Measurements from ENCODE around the gene NFIB.

NFIB gene

DNA sequence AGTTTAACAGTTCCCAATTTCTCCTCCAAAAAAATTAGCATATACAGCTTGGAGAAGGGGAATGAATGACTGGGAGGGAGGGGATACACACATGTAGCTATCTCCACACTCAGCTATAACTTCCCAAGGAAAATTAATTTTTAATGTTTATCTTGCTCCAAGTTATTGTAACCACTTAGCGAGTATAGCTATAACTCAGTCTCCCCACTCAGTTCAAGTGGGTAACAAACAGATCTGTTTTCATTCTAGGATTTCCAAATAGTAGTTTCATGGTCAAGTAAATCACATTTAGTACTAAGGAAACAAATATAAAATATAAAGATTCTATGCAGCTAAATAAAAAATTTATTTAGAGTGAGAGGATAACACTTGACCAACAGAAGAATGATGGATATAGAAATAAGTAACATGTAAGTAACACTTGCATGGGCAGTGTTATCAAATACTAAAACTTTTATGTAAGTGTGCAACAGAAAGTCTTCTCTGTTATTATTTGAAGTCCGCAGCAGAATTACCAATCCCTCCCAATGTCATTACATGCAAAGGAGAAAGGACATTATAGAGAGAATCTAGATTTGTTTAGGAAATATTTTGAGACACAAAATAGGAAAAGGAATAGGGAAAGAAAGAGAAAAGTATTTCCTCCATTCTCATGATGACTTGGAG lies 10.2 kb upstream of the NFIB start:
- Histone ChIP-seq H3K4me1 (ENCODE audit: insufficient read depth, insufficient read length) (no peaks in the 10 kb centered on the region), H3K36me3 (ENCODE audit: insufficient read depth, insufficient read length, low read length) (no peaks in the 10 kb centered on the region), H3K4me3 (ENCODE audit: insufficient read length, low read depth) (no peak overlapping the region), H3K27me3 (ENCODE audit: insufficient read depth, insufficient read length) (peaks cover 55% of the 10 kb centered on the region), H3K9me3 (ENCODE audit: insufficient read depth, low read length) (no peaks in the 10 kb centered on the region), H3K9ac (ENCODE audit: insufficient read length, low read depth) (no peak overlapping the region)
- TF ChIP-seq SUZ12 (IDR thresholded peaks at IDR 0.05; ENCODE audit: extremely low read depth, insufficient read depth, insufficient read length): no peak
- TF ChIP-seq ZNF274 (IDR thresholded peaks at IDR 0.05; ENCODE audit: low read depth, low read length): no peak
- TF ChIP-seq YY1 (IDR thresholded peaks at IDR 0.05; ENCODE audit: insufficient read depth, insufficient read length): no peak
- DNase-seq (ENCODE audit: low read depth, low spot score): no peak

DNA sequence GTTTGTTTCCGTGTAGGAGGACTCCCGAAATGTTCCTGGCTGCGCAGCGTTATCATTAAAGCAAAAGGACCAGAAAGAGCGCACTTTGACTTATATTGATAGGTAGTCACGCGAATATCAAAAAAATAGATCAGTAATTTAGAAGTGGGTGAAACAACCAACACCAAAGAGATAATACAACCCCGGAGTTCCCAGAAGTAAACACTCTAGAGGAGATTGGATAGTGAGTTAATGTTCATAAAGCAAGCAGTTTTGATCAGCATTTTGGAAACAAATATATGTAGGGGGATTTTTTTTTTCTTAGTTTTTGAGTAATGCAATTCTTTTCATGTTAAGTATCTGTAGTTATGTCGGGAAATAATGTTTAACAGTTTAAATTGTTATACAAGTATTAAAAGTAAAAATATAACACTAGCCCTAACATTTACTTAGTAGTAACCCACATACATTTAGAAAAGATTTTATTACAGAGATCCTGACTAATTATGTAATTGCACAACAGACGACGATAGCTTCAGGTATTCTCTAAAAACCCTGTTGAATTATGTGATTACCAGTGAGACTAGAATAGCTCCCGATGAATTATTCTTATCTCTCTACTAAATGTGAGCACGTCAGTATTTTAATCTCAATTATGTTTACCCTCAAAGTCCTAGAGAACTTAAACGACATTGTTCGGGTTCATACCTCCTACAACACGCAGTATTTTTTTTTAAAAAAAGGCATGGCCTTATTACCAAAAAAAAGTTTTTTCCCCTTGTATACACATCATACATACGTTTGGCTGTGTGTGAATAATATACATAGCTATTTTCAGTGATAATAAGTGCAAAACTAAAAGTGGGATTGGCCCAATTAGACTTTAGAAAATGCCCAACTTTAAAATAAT lies 9.4 kb upstream of the NFIB start:
- Histone ChIP-seq H3K4me1 (ENCODE audit: insufficient read depth, insufficient read length) (no peaks in the 10 kb centered on the region), H3K27me3 (ENCODE audit: insufficient read depth, insufficient read length) (peaks cover 63% of the 10 kb centered on the region)
- no peak for DNase-seq (ENCODE audit: low read depth, low spot score)

DNA sequence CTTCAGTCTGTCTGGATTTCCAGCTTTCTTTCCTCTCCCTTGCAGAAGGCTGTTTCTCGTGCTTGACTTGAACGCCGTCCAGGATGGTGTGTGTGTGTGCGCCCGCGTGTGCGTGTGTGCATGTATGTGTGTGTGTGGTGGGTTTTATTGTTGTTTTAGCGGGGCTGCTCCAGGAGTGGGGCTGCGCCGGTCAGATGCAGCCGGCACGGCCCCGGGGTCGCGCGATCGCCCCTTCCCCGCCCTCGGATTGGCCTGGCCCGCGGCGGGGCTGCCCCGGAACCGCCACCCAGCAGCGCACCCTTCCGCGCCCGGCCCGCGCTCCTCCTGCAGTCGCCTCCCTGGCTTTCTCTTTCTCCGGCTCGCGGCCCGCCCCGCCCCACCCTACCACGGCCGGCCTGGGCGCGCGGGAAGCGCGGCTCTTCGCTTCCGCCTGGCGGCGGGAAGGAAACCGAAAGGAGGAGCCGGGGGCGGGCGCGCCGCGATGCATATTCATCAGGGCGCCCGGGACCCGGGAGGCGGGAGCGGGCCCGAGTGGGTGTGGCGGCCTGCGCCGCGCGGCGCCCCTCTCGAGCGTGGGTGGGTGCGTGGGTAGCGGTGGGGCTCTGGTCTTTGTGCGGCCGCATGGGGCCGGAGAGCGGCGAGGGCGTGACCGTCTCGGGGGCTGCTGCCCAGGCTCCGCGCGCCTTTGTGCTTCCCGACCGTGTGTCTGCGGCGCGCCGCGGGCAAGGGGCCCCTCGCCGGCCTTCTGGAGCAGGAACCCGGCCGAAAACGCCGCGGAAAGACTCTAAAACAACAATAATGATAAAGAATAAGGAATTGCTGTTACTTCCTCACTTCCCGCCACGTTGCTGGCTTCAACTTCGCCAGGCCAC lies 8.5 kb upstream of the NFIB start:
- Histone ChIP-seq H3K27me3 (ENCODE audit: insufficient read depth, insufficient read length) (peaks cover 72% of the 10 kb centered on the region), H3K9ac (ENCODE audit: insufficient read length, low read depth) (peak overlapping the region; percentile 78), H3K9me3 (ENCODE audit: insufficient read depth, low read length) (no peaks in the 10 kb centered on the region), H3K36me3 (ENCODE audit: insufficient read depth, insufficient read length, low read length) (no peaks in the 10 kb centered on the region), H3K4me1 (ENCODE audit: insufficient read depth, insufficient read length) (no peaks in the 10 kb centered on the region), H3K4me3 (ENCODE audit: insufficient read length, low read depth) (peak overlapping the region; percentile 63)
- TF ChIP-seq SUZ12 (IDR thresholded peaks at IDR 0.05; ENCODE audit: extremely low read depth, insufficient read depth, insufficient read length) (no peak), ZNF274 (IDR thresholded peaks at IDR 0.05; ENCODE audit: low read depth, low read length) (no peak), YY1 (IDR thresholded peaks at IDR 0.05; ENCODE audit: insufficient read depth, insufficient read length) (no peak)
- DNase-seq (ENCODE audit: low read depth, low spot score): no peak

More for the DNA sequence above, 9.4 kb upstream of the NFIB start:
- H3K9me3 ChIP-seq (ENCODE audit: insufficient read depth, low read length): no peaks in the 10 kb centered on the region
- peak overlapping the region; percentile 63 for H3K9ac ChIP-seq (ENCODE audit: insufficient read length, low read depth)
- peak overlapping the region; percentile 63 for H3K4me3 ChIP-seq (ENCODE audit: insufficient read length, low read depth)
- no peak for TF ChIP-seq SUZ12 (IDR thresholded peaks at IDR 0.05; ENCODE audit: extremely low read depth, insufficient read depth, insufficient read length)
- no peak for TF ChIP-seq YY1 (IDR thresholded peaks at IDR 0.05; ENCODE audit: insufficient read depth, insufficient read length)
- no peak for TF ChIP-seq ZNF274 (IDR thresholded peaks at IDR 0.05; ENCODE audit: low read depth, low read length)
- H3K36me3 ChIP-seq (ENCODE audit: insufficient read depth, insufficient read length, low read length): no peaks in the 10 kb centered on the region

DNA sequence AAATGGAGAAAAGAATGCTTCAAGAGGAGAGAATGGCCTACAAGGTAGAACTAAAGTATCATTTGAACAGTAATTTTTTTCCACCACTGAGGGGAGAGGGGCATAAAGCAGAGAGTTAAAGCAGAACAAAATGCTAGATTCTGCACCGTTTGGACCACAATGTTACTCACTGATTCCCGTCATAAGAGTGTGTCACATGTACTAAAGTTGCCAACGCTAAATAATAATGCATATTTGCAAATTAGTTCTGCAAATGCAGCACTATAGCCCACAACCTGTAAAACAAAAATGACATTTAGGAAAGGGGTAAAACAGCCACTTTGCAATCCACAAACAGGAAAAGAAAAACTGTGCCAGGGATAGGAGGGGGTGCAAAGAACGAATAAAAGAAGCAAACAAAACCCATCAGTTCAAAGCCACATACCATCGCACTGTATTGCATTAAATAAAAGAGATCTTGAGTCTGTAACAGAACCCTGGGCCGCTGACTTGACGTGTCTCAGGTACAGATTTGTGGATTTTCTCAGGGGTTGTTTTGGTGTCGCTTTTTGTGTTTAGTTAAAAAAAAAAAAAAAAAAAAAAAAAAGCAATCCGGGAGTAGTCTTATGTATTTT lies 7.7 kb upstream of the NFIB start:
- Histone ChIP-seq H3K27me3 (ENCODE audit: insufficient read depth, insufficient read length) (peaks cover 80% of the 10 kb centered on the region), H3K9me3 (ENCODE audit: insufficient read depth, low read length) (no peaks in the 10 kb centered on the region), H3K36me3 (ENCODE audit: insufficient read depth, insufficient read length, low read length) (no peaks in the 10 kb centered on the region), H3K4me3 (ENCODE audit: insufficient read length, low read depth) (peak overlapping the region; percentile 63), H3K9ac (ENCODE audit: insufficient read length, low read depth) (peak overlapping the region; percentile 36), H3K4me1 (ENCODE audit: insufficient read depth, insufficient read length) (no peaks in the 10 kb centered on the region)
- TF ChIP-seq YY1 (IDR thresholded peaks at IDR 0.05; ENCODE audit: insufficient read depth, insufficient read length) (no peak), SUZ12 (IDR thresholded peaks at IDR 0.05; ENCODE audit: extremely low read depth, insufficient read depth, insufficient read length) (no peak), ZNF274 (IDR thresholded peaks at IDR 0.05; ENCODE audit: low read depth, low read length) (no peak)
- no peak for DNase-seq (ENCODE audit: low read depth, low spot score)

DNA sequence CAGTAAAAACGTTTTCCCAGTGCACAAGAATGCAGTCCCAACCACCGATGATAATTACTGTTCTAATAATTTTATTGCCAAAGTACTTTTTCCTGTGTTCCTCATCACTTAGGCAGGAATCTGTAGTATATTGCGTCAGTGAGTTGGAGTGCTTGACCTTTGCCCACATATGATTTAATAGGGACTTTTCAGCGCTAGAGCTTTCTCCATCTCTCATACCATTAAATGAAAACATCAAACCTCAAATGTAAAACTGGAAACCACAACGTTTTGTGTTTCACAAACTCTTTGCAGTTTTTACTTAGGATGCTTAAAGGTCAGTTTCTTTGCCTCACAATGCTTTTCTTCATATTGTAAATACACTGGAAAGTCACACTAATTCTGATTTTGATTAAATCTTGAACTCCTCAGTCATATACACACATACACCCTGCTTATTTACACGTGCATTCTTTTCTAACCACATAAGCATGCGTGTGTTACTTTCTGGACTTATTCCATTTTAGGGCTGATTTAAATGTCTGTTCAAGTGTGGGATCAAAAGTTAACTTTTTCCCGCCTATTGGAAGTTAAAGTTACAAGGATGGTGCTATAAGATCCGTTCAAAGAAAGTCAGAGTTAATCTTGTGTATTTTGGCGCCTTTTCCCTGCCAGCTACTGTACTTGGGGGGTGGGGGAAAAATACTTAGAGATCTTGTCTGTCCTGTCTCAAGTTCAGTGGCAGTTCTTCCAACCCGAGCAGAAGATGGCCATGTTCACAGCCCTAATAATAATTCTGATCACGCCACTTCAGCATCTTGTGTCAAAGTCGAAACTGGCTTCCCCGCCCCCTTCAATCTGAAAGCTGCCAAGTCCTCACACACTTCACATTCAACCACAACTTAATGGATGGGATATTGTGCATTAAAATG lies 6.6 kb upstream of the NFIB start:
- Histone ChIP-seq H3K4me3 (ENCODE audit: insufficient read length, low read depth) (no peak overlapping the region), H3K4me1 (ENCODE audit: insufficient read depth, insufficient read length) (no peaks in the 10 kb centered on the region), H3K27me3 (ENCODE audit: insufficient read depth, insufficient read length) (peaks cover 90% of the 10 kb centered on the region), H3K36me3 (ENCODE audit: insufficient read depth, insufficient read length, low read length) (no peaks in the 10 kb centered on the region), H3K9ac (ENCODE audit: insufficient read length, low read depth) (no peak overlapping the region), H3K9me3 (ENCODE audit: insufficient read depth, low read length) (no peaks in the 10 kb centered on the region)
- TF ChIP-seq SUZ12 (IDR thresholded peaks at IDR 0.05; ENCODE audit: extremely low read depth, insufficient read depth, insufficient read length): no peak
- no peak for TF ChIP-seq ZNF274 (IDR thresholded peaks at IDR 0.05; ENCODE audit: low read depth, low read length)
- TF ChIP-seq YY1 (IDR thresholded peaks at IDR 0.05; ENCODE audit: insufficient read depth, insufficient read length): no peak
- DNase-seq (ENCODE audit: low read depth, low spot score): no peak

Measured in NT2/D1 (cell line).